ENCODE measurements around the gene FOXK1. TPM values are rescaled to one million over a fixed set of nuclear protein-coding genes. Genes with fewer than 3 reads are reported as not detected.

The FOXK1 gene
- total RNA-seq, 1 donor from 2014 or later: 30.4 TPM

GRCh38 chr7:4727914-4728705, 46.0 kb downstream of the FOXK1 start:
- H3K4me3 ChIP-seq (ENCODE audit: low read depth, low read length): no peak overlapping the region
- no peak for DNase-seq (ENCODE audit: low read depth)
- no peak for TF ChIP-seq CTCF (conservative IDR thresholded peaks at IDR 0.05; ENCODE audit: low read depth, low read length)

- no peak overlapping the region for H3K4me3 ChIP-seq (ENCODE audit: low read depth, low read length)
- DNase-seq (ENCODE audit: low read depth): no peak
- TF ChIP-seq CTCF (conservative IDR thresholded peaks at IDR 0.05; ENCODE audit: low read depth, low read length): no peak
These were observed 47.2 kb downstream of the FOXK1 start for GRCh38 chr7:4729266-4729665.

GRCh38 chr7:4730276-4730675, 48.2 kb downstream of the FOXK1 start:
- H3K4me3 ChIP-seq (ENCODE audit: low read depth, low read length): no peak overlapping the region
- DNase-seq (ENCODE audit: low read depth): no peak
- no peak for TF ChIP-seq CTCF (conservative IDR thresholded peaks at IDR 0.05; ENCODE audit: low read depth, low read length)

- TF ChIP-seq CTCF (conservative IDR thresholded peaks at IDR 0.05; ENCODE audit: low read depth, low read length): no peak
- no peak overlapping the region for H3K4me3 ChIP-seq (ENCODE audit: low read depth, low read length)
- no peak for DNase-seq (ENCODE audit: low read depth)
These were observed 48.9 kb downstream of the FOXK1 start for GRCh38 chr7:4730971-4731370.

DNA sequence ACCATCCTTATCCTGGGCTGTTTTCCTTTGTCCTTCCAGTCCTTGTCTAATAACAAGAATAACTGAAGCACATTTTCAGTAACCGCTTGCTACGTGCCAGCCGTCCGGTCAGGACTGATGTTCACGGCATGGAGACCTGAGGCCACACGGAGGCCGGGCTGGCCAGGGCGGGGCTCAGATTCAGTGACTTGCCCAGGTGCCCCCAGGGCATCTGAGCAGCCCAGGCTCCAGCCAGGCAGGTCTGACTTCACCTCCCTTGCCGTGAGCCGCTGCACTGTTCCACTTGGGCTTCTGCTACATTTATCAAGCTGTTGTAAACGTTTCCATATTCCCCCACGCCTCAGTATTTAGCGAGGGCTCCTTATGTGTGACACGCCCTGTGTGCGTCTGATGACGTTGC, 49.7 kb downstream of the FOXK1 start:
- no peak overlapping the region for H3K4me3 ChIP-seq (ENCODE audit: low read depth, low read length)
- TF ChIP-seq CTCF (conservative IDR thresholded peaks at IDR 0.05; ENCODE audit: low read depth, low read length): no peak
- DNase-seq (ENCODE audit: low read depth): no peak

- DNase-seq (ENCODE audit: low read depth): no peak
- no peak overlapping the region for H3K4me3 ChIP-seq (ENCODE audit: low read depth, low read length)
- no peak for TF ChIP-seq CTCF (conservative IDR thresholded peaks at IDR 0.05; ENCODE audit: low read depth, low read length)
These were observed 51.9 kb downstream of the FOXK1 start for GRCh38 chr7:4733936-4734528.

Data from epithelial cell of proximal tubule (primary cell).